ENCODE measurements around the gene PCNX1. TPM values are rescaled to one million over a fixed set of nuclear protein-coding genes. Genes with fewer than 3 reads are reported as not detected.

PCNX1 gene
- total and polyA plus RNA-seq, 4 donors, result 5.2 to 103 (median 37.9) TPM

DNA sequence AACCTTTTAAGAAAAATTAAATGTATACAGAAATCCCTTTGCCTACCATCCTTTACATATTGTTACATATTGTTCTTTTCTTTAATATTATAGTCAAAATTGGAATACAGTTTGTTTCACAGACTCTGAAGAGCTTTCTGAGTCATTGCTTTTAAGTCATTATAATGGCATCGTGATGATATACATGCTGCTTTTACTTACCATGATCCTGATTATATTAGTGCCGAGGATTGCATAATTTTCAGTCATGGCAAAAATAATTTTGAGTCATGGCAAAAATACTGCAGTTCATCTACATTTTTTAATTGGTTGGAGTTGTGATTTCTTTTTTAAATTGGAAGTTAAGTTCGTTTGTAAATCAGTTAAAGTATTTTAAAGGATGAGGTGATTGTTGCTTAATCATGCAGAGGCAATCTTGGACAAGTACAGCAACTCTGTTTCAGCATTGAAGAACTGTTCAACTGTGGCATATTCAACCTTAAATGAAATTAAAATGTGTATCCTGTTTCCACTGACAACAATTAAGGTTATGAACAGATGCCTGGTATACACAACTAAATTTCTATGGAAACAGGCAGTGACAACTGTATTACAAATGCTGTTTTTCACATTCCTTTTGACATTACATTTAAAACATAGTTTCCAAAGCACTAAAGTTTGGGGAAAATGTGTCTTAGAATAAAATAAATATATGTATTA is 142.3 kb downstream of the PCNX1 start:
- TF ChIP-seq, protein P1, sequence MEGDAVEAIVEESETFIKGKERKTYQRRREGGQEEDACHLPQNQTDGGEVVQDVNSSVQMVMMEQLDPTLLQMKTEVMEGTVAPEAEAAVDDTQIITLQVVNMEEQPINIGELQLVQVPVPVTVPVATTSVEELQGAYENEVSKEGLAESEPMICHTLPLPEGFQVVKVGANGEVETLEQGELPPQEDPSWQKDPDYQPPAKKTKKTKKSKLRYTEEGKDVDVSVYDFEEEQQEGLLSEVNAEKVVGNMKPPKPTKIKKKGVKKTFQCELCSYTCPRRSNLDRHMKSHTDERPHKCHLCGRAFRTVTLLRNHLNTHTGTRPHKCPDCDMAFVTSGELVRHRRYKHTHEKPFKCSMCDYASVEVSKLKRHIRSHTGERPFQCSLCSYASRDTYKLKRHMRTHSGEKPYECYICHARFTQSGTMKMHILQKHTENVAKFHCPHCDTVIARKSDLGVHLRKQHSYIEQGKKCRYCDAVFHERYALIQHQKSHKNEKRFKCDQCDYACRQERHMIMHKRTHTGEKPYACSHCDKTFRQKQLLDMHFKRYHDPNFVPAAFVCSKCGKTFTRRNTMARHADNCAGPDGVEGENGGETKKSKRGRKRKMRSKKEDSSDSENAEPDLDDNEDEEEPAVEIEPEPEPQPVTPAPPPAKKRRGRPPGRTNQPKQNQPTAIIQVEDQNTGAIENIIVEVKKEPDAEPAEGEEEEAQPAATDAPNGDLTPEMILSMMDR (IDR thresholded peaks at IDR 0.05; ENCODE audit: control extremely low read depth, extremely low read depth), result no peak
- no peak for ATAC-seq (ENCODE audit: insufficient read depth, low FRiP score)
- no peak overlapping the region for H3K4me3 ChIP-seq
- DNase-seq, result no peak
- H3K9me3 ChIP-seq (ENCODE audit: control insufficient read depth in 4 of 4, insufficient read depth in 3 of 4, low read length in 3 of 4), result no peaks in the 10 kb centered on the region
- H3K27me3 ChIP-seq (ENCODE audit: control insufficient read depth in 3 of 3, insufficient read depth in 3 of 3, low read length in 2 of 3), result no peaks in the 10 kb centered on the region
- no peaks in the 10 kb centered on the region for H3K4me1 ChIP-seq (ENCODE audit: control insufficient read depth in 5 of 5, insufficient read depth in 5 of 5, low read length in 5 of 5)
- WGBS, 2 donors, result 80 to 82% methylated on average over 3 of the region's 3 CpGs
- H3K27ac ChIP-seq (ENCODE audit: low read depth in 1 of 2, low read length in 1 of 2), result no peak overlapping the region
- peaks cover 4 to 22% (median 15%) of the 10 kb centered on the region in 4 donors for H3K36me3 ChIP-seq (ENCODE audit: control insufficient read depth in 4 of 4, insufficient read depth in 4 of 4, low read length in 4 of 4)
- no peak overlapping the region for H3K9ac ChIP-seq (ENCODE audit: insufficient read depth in 1 of 2, low read length in 2 of 2)

DNA sequence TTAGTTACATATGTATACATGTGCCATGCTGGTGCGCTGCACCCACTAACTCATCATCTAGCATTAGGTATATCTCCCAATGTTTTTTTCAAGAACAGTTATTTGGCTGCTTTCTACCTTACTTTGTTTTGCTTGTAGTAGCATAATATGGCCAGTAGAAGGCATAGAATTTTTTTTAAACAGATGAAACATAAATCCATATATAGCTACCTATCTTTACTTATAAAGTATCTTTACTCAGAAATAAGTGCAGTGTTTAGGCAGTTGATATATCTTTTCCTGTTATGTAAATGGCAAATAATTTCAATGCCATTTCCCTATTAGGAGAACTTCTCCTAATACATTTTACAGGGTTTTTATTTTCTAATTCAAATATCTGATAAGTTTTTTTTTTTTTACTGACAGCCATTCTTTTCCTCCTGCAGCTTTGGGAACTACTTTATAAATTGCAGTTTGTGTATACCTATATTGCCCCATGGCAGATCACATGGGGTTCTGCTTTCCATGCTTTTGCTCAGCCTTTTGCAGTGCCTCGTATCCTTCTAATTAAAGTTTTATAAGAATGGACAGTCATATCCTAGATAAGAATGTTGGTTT is 143.1 kb downstream of the PCNX1 start:
- Histone ChIP-seq H3K4me3 (no peak overlapping the region), H3K27ac (ENCODE audit: low read depth in 1 of 2, low read length in 1 of 2) (no peak overlapping the region), H3K9me3 (ENCODE audit: control insufficient read depth in 4 of 4, insufficient read depth in 3 of 4, low read length in 3 of 4) (no peaks in the 10 kb centered on the region), H3K4me1 (ENCODE audit: control insufficient read depth in 5 of 5, insufficient read depth in 5 of 5, low read length in 5 of 5) (no peaks in the 10 kb centered on the region), H3K9ac (ENCODE audit: insufficient read depth in 1 of 2, low read length in 2 of 2) (no peak overlapping the region), H3K27me3 (ENCODE audit: control insufficient read depth in 3 of 3, insufficient read depth in 3 of 3, low read length in 2 of 3) (no peaks in the 10 kb centered on the region), H3K36me3 (ENCODE audit: control insufficient read depth in 4 of 4, insufficient read depth in 4 of 4, low read length in 4 of 4) (peaks cover 3 to 18% (median 14%) of the 10 kb centered on the region in 4 donors)
- WGBS, 2 donors, result 98 to 100% methylated on average over 2 of the region's 2 CpGs
- DNase-seq (no peak), ATAC-seq (ENCODE audit: insufficient read depth, low FRiP score) (no peak)
- TF ChIP-seq, protein P1 (IDR thresholded peaks at IDR 0.05; ENCODE audit: control extremely low read depth, extremely low read depth), result no peak

DNA sequence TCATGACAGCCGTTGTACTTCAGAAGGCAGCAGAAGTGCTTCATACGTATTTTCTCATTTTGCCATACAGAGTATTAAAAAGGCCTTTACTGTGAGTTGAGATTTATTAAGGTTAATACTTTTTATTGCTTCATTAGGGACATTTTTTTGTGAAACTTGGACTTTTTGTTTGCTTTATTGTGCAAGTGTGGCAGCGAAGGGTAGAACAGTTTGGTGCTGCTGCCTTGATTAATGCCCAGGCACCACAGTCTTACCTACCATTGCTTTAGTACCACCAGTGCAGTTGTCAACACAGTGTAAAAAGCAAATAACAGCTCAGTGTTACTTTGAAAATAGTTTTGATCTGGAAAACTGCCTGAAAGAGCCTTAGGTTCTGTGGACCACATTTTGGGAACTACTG is 147.4 kb downstream of the PCNX1 start:
- TF ChIP-seq, protein P1 (IDR thresholded peaks at IDR 0.05; ENCODE audit: control extremely low read depth, extremely low read depth), result no peak
- 87 to 94% methylated on average over 3 of the region's 3 CpGs for WGBS, 2 donors

More for the DNA sequence above, 147.4 kb downstream of the PCNX1 start:
- no peak overlapping the region for H3K9ac ChIP-seq (ENCODE audit: insufficient read depth in 1 of 2, low read length in 2 of 2)
- DNase-seq (no peak), ATAC-seq (ENCODE audit: insufficient read depth, low FRiP score) (no peak)
- no peak overlapping the region for H3K27ac ChIP-seq (ENCODE audit: low read depth in 1 of 2, low read length in 1 of 2)
- H3K36me3 ChIP-seq (ENCODE audit: control insufficient read depth in 4 of 4, insufficient read depth in 4 of 4, low read length in 4 of 4), result peaks cover 5 to 25% (median 13%) of the 10 kb centered on the region in 4 donors
- H3K4me1 ChIP-seq (ENCODE audit: control insufficient read depth in 5 of 5, insufficient read depth in 5 of 5, low read length in 5 of 5), result no peaks in the 10 kb centered on the region
- H3K9me3 ChIP-seq (ENCODE audit: control insufficient read depth in 4 of 4, insufficient read depth in 3 of 4, low read length in 3 of 4), result no peaks in the 10 kb centered on the region
- H3K27me3 ChIP-seq (ENCODE audit: control insufficient read depth in 3 of 3, insufficient read depth in 3 of 3, low read length in 2 of 3), result no peaks in the 10 kb centered on the region
- H3K4me3 ChIP-seq, result no peak overlapping the region
